GM21360 (cell line): ENCODE data around the gene CACTIN.
"Not testable (repeated sequence)": the region's sequence is repeated elsewhere in the genome, so short reads cannot be mapped to it uniquely, and the experiment has no call there.

Source experiments
- ATAC-seq: cut with Tn5 transposase; IDR thresholded peaks from one replicate; pipeline ENCODE4 v1.9.1; 2021; ENCODE audit warnings: mild to moderate bottlenecking, moderate library complexity; ENCODE audit not compliant: unreplicated experiment

The CACTIN gene

DNA sequence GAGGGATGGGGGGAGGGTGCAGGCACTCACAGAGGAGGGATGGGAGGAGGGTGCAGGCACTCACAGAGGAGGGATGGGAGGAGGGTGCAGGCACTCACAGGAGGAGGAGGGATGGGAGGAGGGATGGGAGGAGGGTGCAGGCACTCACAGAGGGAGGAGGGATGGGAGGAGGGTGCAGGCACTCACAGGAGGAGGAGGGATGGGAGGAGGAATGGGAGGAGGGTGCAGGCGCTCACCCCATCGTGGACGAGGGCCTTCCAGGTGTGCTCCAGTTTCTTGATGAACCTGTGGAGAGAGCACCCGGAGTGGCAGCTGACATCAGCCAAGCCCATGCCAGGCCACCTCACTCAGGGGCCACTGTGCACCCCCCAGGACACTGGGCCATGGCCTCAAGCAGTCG lies 20.5 kb upstream of the CACTIN start:
- ATAC-seq = not testable (repeated sequence)

DNA sequence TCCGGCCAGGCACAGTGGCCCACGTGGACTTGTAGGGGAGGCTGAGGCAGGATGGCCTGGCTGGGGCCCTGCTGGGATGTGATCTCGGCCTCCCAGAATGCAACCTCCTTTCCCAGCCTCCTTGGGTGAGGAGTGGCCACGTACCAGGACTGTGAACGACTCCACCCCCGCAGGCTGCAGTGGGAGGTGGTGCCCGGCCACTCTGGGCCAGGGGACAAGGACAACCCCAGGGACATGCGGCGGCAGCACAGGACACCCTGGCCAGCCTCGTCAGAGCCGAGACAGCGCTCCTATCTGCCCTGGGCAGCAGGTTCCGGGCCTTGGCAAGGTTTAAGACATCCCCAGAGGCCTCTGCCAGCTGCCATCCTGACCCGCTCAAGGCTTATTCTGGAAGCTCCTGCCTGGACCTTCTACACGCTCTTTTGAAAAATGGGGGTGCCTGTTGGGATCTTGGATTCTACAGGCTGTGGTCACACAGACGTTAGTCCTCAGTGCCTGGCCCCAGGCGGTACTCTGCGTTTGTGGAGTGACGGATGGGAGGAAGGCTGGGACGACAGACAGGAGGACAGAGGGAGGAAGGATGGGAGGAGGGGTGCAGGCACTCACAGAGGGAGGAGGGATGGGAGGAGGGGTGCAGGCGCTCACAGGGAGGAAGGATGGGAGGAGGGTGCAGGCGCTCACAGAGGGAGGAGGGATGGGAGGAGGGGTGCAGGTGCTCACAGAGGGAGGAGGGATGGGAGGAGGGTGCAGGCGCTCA lies 19.9 kb upstream of the CACTIN start:
- ATAC-seq = no peak

DNA sequence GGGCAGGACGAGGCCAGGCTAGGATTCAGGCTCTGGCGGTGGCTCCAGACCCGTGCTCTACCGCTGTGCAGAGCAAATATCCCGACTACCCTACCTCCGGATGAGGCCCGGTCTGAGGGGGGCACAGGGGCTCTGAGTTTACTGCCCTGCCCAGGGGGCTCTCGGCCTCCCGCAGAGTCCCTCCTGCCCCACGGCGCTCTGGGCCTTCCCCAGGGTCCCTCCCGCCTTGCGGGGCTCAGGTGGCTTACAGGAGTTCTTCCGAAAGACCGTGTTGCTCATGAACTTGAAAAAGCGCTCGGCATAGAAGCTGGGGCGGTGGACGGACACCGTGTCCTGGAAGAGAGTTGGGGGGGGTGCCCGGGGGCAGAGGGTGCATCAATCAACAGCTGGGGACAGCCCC lies 19.1 kb upstream of the CACTIN start:
- no peak for ATAC-seq

DNA sequence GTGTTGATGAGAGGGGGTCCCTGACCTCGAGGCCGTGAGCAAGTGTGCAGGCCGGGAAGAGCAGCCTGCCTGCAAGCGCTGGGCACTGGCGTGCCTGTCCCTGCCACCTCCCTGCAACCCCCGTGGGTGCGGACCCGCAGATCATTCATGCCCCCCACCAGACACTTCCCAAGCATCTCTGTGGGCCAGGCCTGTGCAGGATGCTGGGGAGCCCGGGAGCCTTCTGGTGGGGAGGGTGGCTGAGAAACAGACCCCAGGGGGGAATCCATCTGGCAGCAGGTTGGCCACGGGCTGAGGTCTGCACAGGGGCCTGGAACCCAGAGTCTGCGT lies 18.4 kb upstream of the CACTIN start:
- no peak for ATAC-seq

DNA sequence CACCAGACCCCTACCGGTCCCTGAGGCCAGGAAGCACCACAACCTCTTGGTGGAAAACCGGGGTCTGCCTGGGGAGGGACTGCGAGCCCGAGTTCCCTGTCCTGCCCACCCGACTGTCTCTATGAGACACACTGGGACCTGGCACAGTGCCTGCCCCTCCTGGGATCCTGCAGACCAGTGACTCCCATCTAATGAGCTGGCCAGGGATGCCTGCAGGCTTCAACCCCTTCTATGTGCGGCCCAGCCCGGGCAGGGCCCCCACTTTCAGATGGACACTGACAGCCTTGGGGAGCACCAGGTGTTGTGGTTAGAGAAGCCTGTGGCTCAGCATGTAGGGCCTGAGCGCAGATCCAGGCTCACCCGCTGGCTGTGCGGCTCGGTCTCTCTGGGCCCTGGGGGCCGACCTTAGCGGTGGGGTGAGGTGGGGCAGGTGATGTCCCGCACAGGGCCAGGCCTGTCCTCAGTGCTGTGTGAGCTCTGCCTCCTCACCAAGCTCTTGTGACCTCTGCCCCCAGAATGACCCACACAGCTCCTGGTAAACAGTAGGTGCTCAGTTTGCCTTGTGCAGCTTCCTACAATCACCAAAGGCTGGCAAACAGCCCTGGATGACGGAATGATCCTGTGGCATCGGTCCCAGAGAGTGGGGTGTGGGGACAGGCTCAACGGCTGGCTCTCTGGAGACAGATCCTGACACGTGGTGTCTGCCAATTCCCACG lies 17.9 kb upstream of the CACTIN start:
- ATAC-seq = no peak

DNA sequence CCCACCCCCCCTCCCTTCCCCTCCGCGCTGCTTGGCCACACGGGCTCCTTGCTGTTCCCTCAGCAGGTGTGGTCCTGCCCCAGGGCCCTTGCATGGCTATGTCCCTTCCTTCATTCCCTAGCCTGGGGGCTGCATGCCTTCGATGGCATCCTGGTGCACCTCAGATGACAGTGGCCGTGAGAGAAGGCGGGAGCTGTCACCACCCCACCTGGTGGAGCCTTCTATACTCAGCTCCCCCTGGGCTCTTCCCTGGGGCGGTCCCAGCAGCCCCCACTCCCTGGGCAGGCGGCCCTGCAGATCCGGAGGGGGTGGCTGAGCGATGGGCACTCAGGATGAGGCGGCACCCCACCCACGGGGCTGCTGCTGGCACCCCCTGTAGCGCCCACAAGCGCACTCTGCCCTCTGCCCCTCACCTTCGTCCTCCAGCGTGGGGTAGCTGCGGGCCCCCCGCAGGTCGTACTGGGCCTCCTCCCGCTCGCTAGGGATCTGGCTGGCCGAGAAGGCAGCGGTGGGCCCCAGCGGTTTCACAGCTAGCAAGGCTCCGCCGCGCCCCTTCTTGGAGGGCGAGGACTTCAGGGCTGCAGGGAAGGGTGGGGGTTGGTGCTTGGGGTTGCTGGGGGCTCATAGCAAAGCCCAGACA lies 17.2 kb upstream of the CACTIN start:
- ATAC-seq = no peak

DNA sequence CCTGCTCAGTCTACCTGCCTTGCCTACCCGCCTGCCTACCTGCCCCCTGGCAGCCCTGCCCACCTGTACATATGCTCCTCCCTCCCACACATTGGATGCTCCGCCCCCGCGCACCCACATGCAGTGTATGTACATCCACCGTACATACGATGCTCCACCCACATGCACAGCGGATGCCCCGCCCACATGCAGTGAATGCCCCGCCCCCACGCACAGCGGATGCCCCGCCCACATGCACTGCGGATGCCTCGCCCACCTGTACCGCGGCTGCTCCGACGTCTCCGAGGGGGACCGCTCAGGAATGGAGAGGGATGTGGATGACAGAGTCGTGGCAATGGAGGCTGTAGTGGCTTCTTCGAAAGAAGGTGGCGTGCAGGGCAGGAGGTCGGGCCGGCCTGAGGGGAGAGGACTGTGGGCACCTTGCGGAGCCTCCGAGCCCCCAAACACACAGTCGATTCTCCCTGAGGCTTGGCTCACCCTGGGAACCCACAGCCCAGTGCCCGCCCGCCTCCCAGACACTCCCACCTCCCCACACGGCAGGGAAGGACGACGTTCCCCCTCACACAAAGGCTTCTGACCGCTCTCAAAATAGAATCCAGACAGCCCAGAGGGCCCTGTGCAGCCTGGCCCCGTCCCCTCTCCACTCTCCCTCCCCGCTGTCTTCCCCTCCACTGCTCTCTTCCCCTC lies 16.5 kb upstream of the CACTIN start:
- no peak for ATAC-seq

DNA sequence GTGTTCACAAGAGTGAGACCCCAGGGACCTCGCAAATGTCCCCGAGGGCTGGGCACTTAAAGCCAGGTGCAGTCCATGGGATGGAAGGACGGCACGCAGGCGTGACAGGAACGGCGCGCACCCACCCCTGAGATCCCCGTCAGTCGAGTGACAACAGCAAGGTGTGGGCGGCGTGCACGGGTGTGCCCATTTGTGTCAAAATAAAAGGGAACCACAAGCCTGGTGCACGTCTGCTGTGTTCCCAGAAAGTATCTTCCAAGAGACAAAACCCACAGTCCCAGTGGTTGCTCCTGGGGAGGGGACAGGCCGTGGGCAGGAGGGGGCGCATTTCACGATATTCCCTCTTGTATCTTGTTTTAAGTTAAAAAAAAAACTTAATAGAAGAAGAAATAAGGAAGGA lies 15.7 kb upstream of the CACTIN start:
- ATAC-seq = no peak

DNA sequence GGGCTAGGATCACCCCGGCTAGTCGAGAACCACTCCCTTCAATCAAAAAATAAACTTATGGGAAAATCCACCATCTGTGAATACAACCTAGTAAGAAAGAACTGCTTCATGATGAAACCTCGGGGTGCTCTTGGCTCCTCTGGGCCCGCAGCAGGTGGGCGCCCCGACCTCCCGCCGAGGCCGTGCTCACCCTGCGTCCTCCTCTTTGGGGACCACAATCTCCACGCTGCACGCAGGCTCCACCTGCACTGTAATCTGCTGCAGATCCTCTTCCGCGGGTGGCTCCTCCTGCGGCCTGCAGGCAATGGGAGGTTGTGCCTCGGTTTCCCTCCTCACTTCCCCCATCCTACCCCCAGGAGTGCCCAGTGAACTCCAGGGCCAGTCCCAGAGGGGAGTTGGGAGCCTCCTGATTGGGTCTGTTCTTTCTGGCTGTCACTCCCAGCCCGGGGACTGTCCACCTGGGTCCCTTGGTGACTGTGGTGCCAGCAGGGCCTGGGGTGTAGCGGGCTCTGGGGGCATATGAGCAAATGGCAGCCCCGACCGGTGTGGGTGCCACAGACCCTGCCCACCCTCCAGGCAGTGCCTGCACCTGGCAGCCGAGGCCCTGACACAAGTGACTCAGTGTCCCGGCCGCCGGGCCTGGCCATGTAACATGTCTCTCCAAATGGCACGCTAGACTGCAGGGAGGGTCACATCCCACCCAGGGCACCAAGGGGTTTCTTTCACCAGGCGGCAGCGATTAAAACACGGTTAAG lies 15.1 kb upstream of the CACTIN start:
- no peak for ATAC-seq

DNA sequence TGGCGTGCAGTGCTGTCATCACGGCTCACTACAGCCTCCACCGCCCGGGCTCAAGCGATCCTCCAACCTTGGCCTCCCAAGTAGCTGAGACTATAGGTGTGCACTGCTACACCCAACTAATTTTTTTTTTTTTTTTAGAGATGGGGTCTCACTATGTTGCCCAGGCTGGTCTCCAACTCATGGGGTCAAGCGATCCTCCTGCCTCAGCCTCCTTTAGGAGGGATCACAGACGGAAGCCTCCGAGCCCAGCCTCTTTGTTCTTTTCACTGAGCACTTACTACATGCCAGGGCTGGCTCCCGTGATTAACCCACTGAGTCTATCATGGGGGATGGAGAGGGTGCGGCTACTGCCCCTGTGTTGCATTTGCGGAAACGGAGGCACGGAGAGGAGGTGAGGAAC lies 12.9 kb upstream of the CACTIN start:
- ATAC-seq = no peak

DNA sequence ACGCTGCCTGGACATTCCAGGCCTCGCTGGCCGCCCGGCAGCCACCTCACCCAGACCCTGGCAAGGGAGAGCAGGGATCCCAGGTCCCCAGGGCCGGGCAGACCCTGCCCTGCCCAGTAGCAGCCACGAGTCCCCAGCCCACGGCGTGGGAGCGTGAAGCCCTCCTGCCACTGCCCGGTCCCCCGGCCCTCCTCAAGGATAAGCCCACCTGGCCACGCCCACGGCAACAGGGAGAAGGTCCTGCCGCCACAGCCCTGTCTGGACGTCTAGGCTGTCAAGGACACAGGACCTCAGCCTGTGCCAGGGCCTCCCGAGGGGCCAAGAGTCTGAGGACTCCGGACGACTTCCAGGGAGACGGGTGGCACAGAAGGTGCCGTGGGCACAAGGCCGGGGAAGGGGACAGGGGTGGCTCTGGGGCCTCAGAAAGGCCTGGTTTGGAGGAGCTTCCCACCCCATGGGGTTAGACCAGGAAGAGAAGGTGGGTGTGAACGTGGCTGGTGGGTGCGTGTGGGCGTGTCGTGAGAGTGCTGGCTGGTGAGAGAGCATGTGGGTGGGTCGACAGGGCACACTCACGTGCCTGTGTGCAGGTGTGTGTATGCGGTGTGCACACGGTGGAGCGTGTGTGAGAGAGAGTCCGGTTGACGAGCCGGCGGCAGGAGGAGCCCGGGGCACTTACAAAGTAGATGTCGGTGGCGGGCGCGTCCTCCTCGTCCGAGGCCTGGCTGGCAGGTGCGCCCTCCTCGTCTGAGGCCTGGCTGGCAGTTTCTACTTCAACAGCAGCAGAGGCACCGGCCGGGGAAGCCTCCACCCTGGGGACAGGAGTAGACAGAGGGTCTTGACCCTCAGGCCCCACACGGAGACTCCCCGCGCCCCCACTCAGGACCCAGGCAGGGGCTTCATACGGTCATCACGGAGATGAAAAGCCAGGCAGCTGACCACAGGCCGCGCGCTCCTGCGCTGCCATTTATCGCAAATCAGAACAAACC lies 11.9 kb upstream of the CACTIN start:
- ATAC-seq = no peak

DNA sequence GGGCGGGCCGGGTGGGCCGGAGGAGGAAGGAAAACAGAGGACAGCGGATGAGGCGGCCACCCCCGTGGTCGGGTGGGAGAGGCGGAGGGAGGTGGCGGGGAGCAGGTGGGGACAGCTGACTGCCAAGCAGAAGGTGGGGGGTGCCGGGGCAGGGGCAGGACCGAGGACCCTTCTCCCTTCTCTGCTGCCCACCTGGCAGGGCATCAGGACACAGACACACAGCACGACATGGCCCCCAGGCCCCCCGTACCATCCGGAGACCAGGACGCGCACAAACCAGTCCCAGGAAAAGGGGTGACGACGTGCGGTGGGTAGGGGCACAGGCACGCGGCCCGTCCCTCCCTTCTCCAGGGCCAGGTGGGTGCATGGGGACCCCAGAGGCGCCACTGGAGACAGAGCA lies 11.0 kb upstream of the CACTIN start:
- no peak for ATAC-seq

DNA sequence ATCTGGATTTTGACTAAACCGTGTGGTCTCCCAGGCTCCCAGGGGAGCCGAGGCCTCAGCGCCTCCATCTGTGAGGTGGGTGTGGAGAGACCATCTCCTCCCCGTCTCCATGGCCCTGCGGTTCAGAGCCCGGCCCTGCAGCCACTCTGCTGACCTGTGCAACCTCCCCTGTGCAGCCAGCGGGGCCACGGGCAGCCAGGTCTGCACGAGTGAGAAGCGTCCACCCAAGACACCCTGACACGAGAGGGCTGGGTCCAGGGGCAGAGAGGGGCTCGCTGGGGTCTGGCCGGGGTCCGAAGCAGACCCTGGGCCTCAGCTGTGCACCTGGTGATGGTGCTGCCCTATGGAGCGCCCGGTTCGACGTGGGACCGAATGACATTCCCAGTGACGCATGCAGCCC lies 10.4 kb upstream of the CACTIN start:
- ATAC-seq = no peak

DNA sequence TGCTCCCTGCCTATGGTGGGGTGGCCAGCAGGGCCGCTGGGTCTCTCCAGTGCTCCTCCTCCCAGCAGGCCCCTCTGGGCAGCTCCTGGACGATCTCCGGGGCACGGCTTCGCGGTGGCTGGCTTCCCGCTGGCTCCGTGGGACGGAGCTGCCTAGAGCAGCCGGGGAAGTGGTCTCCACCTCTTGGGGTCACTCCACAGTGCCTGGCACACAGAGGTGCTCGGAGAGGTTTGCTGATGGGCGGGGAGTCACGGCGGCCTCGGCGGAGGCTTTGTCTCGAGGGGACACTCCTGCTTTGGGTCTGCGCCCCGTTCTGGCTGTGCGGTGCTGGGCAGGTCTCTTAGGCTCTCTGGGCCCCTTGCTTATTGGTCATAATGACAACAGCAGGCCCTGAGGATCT lies 9.9 kb upstream of the CACTIN start:
- ATAC-seq = no peak

DNA sequence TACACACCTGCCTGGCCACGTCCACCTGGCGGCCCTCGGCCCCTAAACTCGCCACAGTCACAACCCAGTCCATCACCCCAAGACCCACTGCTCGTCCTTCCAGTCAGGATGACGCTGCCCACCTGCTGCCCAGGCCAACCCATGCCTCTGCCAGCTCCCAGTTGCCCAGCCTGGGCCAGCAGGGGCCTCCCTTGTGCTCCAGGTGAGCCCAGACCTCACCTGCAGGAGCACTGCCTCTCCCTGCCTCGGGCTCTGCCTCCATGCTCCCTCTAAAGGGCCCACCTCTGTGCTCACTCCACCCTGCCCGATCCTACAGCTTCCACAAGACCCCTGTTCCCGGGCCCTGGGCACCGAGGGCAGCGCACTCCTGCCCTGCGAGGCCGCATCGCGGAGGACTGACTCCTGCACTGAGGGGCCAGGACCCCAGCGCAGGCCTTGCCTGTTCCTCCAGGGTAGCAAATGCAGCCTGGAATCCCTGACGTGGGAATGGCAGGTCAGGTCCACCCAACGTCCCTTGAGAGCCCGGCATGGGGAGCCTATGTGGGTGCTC lies 8.0 kb upstream of the CACTIN start:
- no peak for ATAC-seq

DNA sequence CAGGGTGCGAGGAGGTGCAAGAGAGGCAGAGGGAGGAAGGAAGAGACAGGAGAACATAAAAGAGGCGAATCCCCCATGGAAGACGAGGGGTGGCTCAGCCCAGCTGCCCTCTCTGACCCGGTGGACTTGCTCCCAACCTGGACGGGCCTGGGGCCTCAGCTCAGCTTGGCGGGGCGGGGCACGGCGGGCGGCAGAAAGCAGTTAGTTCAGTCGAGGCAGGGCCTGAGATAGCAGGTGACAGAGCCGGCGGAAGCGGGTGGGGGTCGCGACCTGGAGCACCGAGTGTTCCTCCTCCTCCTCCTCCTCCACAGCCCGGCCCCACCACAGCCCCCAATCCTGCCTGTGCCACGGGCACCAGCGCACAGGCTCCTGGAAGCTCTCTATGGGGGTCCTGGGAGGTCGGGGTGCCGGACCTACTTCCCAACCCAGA lies 7.0 kb upstream of the CACTIN start:
- no peak for ATAC-seq

DNA sequence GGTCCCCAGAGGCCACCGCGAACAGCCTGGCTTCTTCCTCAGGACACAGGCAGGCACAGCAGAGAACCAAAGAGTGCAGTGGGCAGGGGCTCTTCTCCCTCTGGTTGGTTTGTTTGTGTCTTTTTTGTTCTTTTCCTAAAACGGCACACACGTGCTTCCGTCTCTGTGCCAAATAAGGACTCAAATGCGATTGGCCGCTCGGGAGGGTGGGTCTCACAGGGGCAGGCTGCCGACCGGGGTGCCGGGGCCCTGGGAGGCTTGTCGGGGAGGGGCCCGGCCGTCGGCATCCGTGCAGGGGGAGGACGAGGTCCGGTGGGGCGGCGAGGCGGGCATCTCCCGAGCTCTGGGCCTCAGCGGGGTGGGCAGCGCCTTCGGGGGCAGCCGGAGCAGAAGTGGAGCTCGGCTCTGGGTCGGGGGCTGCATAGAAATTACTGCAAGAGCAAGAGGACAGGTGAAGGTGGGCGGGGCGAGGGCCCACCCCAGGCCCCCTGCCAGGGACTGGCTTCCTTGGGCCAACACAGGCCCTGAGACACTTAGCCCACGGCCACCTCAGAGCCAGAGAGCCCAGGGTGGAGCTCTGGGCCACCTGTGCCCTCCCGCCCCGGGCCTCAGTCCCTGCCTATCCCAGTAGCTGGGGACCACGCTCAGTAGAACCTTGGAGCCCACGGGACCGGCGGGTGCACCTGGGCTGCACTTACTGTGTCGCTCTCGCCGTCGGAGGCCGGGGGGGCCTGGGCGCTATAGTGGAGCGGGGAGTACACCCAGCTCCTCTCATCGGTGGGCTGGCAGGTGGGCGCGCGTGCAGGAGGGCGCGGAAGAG lies 6.4 kb upstream of the CACTIN start:
- ATAC-seq = no peak

DNA sequence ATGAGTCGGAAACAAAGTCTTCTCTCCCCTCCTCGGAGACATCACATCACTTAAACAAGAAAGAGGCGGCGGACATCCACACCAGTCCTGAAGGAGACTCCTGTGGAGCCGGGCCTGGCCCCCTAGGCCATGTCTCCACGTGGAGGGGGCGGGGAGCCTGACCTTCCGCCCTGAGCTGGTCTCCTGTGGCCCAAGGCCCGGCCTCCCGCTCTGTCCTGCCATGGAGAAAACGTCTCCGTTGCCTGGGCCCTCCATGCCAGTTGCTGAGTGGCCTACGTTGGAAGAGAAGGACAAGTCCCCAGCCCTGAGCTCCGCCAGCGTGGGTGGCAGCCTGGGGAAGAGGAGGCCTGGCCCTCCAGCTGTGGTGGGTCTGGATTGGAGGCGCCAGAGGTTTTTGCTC lies 5.5 kb upstream of the CACTIN start:
- ATAC-seq = no peak
